HepG2 (cell line): ENCODE data around the gene XPNPEP1. TPM values are rescaled to one million over a fixed set of nuclear protein-coding genes. Genes with fewer than 3 reads are reported as not detected.

Experiments
- CREM ChIP-seq, 2 experiments: sonication (generic) in 1 of 2; formaldehyde crosslinking in 1 of 2; IDR thresholded peaks; 2 replicates each; pipeline versions ENCODE4 v1.4.0 to v1.6.1; 2016 to 2020; ENCODE audit warnings: antibody characterized with exemption in 1 of 2, mild to moderate bottlenecking in 1 of 2, missing genetic modification reagents in 1 of 2
- HMG20A ChIP-seq: IDR thresholded peaks from 2 replicates; pipeline ENCODE4 v1.6.1; 2016; ENCODE audit warnings: borderline replicate concordance
- HMGXB4 ChIP-seq, 2 experiments: sonication (generic) in 1 of 2; formaldehyde crosslinking in 1 of 2; IDR thresholded peaks; 2 replicates each; pipeline versions ENCODE4 v1.4.0 to v1.6.1; 2018 to 2020; ENCODE audit warnings: missing genetic modification reagents in 2 of 2, borderline replicate concordance in 1 of 2, low read depth in 1 of 2, mild to moderate bottlenecking in 1 of 2, missing biosample characterization in 1 of 2
- HOXA3 ChIP-seq: sonication (generic); formaldehyde crosslinking; IDR thresholded peaks from 2 replicates; pipeline ENCODE4 v1.5.0; 2020; ENCODE audit warnings: missing genetic modification reagents
- LRRFIP1 ChIP-seq: sonication (generic); formaldehyde crosslinking; conservative IDR thresholded peaks from 2 replicates; pipeline ENCODE4 v1.4.0; 2020; ENCODE audit warnings: missing genetic modification reagents
- MAFG ChIP-seq: sonication (generic); formaldehyde crosslinking; IDR thresholded peaks from 2 replicates; pipeline ENCODE4 v1.5.1; 2020; ENCODE audit warnings: mild to moderate bottlenecking, missing genetic modification reagents
- MAFK ChIP-seq, 2 experiments: IDR thresholded peaks in 1 of 2; conservative IDR thresholded peaks in 1 of 2; 2 replicates each; pipeline ENCODE4 v1.6.1; 2011; ENCODE audit warnings: improper control_type of control experiment in 2 of 2, low read length in 2 of 2
- MEIS2 ChIP-seq: sonication (generic); formaldehyde crosslinking; IDR thresholded peaks from 2 replicates; pipeline ENCODE4 v1.9.0; 2021; ENCODE audit warnings: mild to moderate bottlenecking, missing genetic modification reagents
- POLR2A ChIP-seq, 2 experiments: IDR thresholded peaks; 2 replicates each; pipeline ENCODE4 v1.6.1; 2011; ENCODE audit warnings: low read depth in 2 of 2, low read length in 2 of 2, mild to moderate bottlenecking in 1 of 2, moderate library complexity in 1 of 2; ENCODE audit not compliant: insufficient read depth in 1 of 2
- POLR2AphosphoS2 ChIP-seq: IDR thresholded peaks from 2 replicates; pipeline ENCODE4 v1.6.1; 2011; ENCODE audit warnings: low read depth, low read length, improper control_type of control experiment
- RFXAP ChIP-seq: sonication (generic); formaldehyde crosslinking; IDR thresholded peaks from 2 replicates; pipeline ENCODE4 v1.4.0; 2020; ENCODE audit warnings: missing genetic modification reagents, borderline replicate concordance
- RNF2 ChIP-seq: fragments of 450-650 bp; conservative IDR thresholded peaks from 2 replicates; pipeline ENCODE4 v1.6.1; 2016; ENCODE audit warnings: low read depth
- TAF15 ChIP-seq: fragments of 200-400 bp; formaldehyde crosslinking; IDR thresholded peaks from one replicate; pipeline ENCODE4 v1.6.1; 2018; ENCODE audit warnings: mild to moderate bottlenecking, low read depth, low read length; ENCODE audit not compliant: poor library complexity, severe bottlenecking
- USF2 ChIP-seq, 2 experiments: sonication (generic) in 1 of 2; formaldehyde crosslinking in 1 of 2; IDR thresholded peaks; 2 replicates each; pipeline versions ENCODE4 v1.5.1 to v1.6.1; 2011 to 2020; ENCODE audit warnings: borderline replicate concordance in 1 of 2, low read depth in 1 of 2, low read length in 1 of 2, mild to moderate bottlenecking in 1 of 2, missing genetic modification reagents in 1 of 2, moderate library complexity in 1 of 2
- ZBTB39 ChIP-seq: sonication (generic); formaldehyde crosslinking; IDR thresholded peaks from 2 replicates; pipeline ENCODE4 v1.5.0; 2020; ENCODE audit warnings: missing genetic modification reagents
- ZNF468 ChIP-seq: sonication (generic); formaldehyde crosslinking; IDR thresholded peaks from 2 replicates; pipeline ENCODE4 v1.8.0; 2022; ENCODE audit warnings: mild to moderate bottlenecking, moderate library complexity, missing genetic modification reagents
- ZNF597 ChIP-seq: sonication (generic); formaldehyde crosslinking; IDR thresholded peaks from 2 replicates; pipeline ENCODE4 v1.5.0; 2020; ENCODE audit warnings: missing genetic modification reagents
- ZNF878 ChIP-seq: sonication (generic); formaldehyde crosslinking; IDR thresholded peaks from 2 replicates; pipeline ENCODE4 v1.8.1; 2023; ENCODE audit warnings: mild to moderate bottlenecking, missing genetic modification reagents, moderate library complexity
- polyA plus RNA-seq, 8 experiments: library from polyadenylated mRNA; depleted of rRNA in 3 of 8; stranded (reverse) in 7 of 8; unstranded in 1 of 8; fragments of >200 nt; fragmentation: Illumina TruSeq in 4 of 8; extraction: Trizol in 4 of 8; gene quantifications; 2 replicates each; pipeline versions ENCODE4 v1.2.1 to v1.2.3, GENCODE V29; 2011 to 2016; ENCODE audit warnings: low read depth in 4 of 8, missing spikeins in 1 of 8, mixed read lengths in 1 of 8; ENCODE audit not compliant: insufficient read depth in 1 of 8
- total RNA-seq, 5 experiments: library from RNA; depleted of rRNA; stranded (reverse); fragments of >200 nt; fragmentation: Illumina TruSeq; extraction: Trizol; gene quantifications; 2 replicates each; pipeline ENCODE4 v1.2.3, GENCODE V29; 2016; ENCODE audit warnings: low read depth in 1 of 5

The XPNPEP1 gene
- total and polyA plus RNA-seq, 2 of the 13 experiments (the other 11 are each of a cell fraction or from before 2014, with no cell fraction given): 30.3 to 55.5 TPM

- TF ChIP-seq ZNF878 (CRISPR knock-in tag) (no peak), POLR2AphosphoS2 (no peak), TAF15 (no peak), ZNF468 (CRISPR knock-in tag) (no peak), RNF2 (no peak), HOXA3 (CRISPR knock-in tag) (peak; percentile 16; the same call in 1 of the 2 replicates), ZBTB39 (CRISPR knock-in tag) (no peak), LRRFIP1 (no peak), MAFK (conservative IDR thresholded peaks at IDR 0.05 in 1 of 2, IDR thresholded peaks at IDR 0.05 in 1 of 2; ENCODE audit: low read length in 2 of 2) (no peak), HMGXB4 (CRISPR knock-in tag; IDR thresholded peaks at IDR 0.05; ENCODE audit: borderline replicate concordance in 1 of 2, low read depth in 1 of 2) (0 out of 4 replicates have a peak, but pooled peaks of 1 of the 2 experiments have one; percentile 55), RFXAP (CRISPR knock-in tag) (0 out of 2 replicates have a peak, but pooled peaks have one; percentile 23), MAFG (no peak), USF2 (IDR thresholded peaks at IDR 0.05; ENCODE audit: low read depth, low read length) (no peak), USF2 (CRISPR knock-in tag; IDR thresholded peaks at IDR 0.05; ENCODE audit: borderline replicate concordance) (no peak), CREM (IDR thresholded peaks at IDR 0.05) (peak; percentile 35; the same call in 1 of the 2 replicates), CREM (CRISPR knock-in tag; IDR thresholded peaks at IDR 0.05) (no peak), ZNF597 (CRISPR knock-in tag) (no peak), HMG20A (CRISPR knock-in tag) (peak; percentile 36; the same call in 1 of the 2 replicates), MEIS2 (peak; percentile 36; the same call in 1 of the 2 replicates), POLR2A (IDR thresholded peaks at IDR 0.05; ENCODE audit: insufficient read depth in 1 of 2, low read depth in 2 of 2, low read length in 2 of 2) (no peak)
These were observed 43.8 kb upstream of the XPNPEP1 start (continued) for GRCh38 chr10:109966961-109967738.
